ENCODE data around the gene UVRAG.
A peak's percentile ranks its signal among the peaks of the same experiment; 100 is the strongest.

UVRAG gene

DNA sequence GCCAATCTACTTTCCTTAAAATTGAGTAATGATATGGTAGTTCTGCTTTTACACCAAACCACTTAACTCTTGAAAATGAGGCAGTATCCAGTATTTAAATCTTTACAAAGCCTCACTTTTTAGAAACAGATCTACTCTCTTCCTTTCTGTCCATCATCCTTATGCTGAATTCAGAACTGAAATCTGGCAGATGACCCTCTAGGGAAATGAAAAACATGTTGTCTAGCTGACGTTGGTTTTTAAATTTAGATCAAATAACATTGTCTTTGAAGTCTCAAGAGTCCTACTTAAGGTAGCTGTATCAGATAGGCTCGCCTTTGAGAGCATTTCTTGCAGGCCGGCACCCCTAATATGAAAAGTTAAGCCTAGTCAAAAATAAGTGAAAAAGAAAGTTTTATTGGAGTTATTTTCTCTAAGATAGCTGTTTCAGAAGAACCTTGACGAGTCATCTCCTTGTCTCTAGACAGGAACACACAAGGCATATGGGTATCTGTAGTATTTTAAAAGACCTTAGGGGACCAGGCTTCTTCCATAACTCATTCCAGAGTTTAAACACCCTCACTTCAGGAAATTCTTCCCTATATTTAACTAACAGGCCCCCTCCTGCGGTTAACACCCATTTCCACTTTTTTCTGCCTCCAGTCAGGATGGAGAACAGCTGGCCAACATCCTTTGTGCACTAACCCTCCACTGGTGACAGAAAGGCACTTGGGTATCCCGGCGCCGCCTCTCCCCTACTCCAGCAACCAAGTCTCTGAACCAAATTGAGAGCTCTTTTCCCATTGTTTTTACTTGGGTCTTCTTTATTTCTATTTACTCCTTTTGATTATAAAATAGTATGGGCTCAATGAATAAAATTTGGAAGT lies 310.1 kb downstream of the UVRAG start:
- no peak for DNase-seq (ENCODE audit: low read depth, low spot score)
- no peak overlapping the region for H3K27ac ChIP-seq

DNA sequence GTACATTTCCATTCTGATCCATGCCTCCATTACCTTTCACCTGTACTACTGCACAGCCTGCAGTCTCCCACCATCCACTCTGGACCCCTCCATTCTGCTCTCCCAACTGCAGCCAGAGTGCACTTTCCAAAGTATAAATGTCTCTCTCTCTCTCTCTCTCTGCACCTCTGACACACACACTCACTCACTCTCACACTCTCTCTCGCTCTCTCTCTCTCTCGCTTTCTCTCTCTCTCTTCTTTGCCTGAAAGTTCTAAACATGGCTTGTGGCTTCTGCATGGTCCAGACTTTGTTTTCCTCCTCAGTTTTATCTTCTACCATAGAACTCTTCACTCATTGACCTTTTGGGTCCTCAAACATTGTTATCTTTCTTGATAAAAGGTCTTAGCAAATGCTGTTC lies 314.7 kb downstream of the UVRAG start:
- no peak overlapping the region for H3K27ac ChIP-seq
- no peak for DNase-seq (ENCODE audit: low read depth, low spot score)

DNA sequence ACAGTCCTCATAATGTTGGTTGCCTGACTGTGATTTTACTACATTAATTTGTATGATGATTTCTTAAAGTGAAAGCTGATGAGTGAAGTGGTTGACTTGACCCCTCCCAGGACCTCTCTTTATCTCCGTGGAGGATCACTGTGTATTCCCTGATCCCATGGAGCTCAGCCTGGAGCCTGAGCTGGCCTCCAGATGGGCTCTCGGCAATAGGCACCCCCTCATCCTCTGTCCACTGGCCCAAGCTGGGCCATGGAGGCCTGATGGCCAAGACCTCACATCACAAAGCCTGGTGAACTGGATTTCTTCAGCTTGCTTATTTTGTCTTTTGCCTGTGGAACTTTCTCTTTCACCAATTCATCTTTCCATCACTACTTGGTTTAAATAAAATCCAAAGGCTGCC lies 316.1 kb downstream of the UVRAG start:
- DNase-seq (ENCODE audit: low read depth, low spot score): no peak
- no peak overlapping the region for H3K27ac ChIP-seq

DNA sequence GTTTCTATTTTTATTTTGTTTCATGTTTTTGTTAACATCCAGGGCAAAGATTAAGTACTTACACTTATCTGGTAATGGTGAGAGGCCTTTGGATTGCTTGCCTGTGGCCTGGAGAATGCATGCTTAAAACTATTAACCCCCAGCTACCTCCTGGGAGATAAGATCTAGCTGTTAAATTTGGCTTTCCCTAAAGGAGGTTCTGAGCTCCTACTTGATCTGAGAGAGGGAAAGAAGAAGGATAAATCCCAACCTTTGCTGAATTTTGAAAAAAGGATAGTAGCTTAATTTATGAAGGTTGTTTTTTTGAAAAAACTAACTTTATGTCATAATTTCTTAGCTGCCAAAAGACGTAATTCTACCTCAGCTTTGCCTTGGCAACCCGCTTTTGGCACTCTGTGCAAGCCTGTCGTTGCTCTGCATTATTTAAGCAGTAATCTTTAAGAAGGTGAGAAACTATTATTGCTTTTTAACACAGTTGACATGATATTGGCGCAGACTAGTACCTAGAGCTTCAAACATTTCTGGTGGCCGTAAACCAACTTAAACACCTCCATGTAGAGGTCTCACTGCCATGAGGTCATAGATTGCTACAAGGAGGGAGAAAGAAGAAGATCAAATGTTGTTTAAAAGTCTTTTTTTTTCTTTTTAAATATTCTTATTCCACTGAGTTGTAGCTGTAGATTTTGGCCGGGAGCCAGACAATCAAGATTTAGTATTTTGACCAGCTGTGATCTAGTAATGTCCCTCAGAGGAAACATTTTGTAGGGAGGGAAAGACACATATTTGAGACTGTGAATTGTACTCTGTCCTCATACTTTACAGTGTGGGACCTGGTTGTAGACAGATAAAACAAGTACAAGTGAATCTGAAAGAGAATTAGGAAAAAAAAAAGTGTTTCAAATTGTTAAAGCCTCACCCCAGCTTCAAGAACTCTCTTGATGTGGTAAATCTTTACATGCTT lies 316.9 kb downstream of the UVRAG start:
- H3K27ac ChIP-seq: no peak overlapping the region
- no peak for DNase-seq (ENCODE audit: low read depth, low spot score)

DNA sequence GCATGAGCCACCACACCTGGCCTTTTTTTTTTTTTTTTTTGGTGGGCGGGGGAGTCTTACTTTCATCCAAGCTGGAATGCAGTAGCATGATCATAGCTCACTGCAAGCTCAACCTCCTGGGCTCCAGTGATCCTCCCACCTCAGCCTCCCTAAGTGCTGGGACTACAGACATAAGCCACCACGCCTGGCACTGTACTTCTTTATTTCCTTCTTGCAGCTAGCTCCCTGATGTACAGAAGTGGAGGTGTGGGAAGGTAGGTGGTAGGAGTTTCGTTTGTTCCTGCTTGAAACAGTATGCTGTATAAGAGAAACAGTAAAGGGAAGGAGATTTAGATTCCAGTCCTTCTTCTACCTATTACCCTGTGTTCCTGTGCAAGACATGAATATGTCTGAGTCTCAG lies 319.2 kb downstream of the UVRAG start:
- H3K27ac ChIP-seq: no peak overlapping the region
- DNase-seq (ENCODE audit: low read depth, low spot score): no peak

DNA sequence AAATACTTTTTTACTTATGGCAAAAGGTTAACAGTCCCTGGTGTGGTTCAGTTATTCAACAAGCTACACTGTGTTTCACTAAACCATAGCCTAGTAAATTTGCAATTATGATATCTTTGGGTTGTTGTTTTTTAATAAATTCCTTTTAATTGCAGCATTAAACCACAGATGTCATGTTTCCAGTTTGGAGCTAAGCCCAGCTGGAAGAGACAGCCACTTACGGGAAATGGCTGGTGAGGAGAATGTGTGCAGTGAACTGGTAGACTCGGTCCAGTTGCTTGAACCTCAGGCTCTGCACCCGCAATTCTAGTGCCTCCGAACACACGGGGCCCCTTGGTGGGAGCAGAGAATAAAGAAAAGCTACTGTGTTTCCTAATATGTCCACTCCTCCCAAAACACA lies 320.5 kb downstream of the UVRAG start:
- no peak for DNase-seq (ENCODE audit: low read depth, low spot score)

DNA sequence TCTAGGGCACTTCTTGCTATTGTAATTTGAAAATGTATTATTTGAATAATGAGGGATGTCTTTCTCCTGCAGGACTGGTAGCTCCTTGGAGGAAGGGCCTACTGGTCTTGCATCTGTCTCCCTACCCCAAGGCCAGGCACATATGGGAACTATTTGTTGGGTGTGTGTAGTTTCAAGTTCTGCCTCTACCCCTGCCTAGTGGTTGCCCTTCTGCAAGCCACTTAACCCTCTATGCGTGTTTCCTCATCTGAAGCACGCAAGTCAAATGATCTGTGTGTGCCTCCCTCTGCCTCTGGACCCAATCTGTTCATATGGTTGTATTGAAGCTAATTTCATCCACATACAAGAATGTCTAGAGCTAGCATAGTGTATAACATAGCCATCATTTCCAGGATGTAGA lies 324.3 kb downstream of the UVRAG start:
- no peak for DNase-seq (ENCODE audit: low read depth, low spot score)
- no peak overlapping the region for H3K27ac ChIP-seq

More for the DNA sequence above, 320.5 kb downstream of the UVRAG start:
- H3K27ac ChIP-seq: no peak overlapping the region

DNA sequence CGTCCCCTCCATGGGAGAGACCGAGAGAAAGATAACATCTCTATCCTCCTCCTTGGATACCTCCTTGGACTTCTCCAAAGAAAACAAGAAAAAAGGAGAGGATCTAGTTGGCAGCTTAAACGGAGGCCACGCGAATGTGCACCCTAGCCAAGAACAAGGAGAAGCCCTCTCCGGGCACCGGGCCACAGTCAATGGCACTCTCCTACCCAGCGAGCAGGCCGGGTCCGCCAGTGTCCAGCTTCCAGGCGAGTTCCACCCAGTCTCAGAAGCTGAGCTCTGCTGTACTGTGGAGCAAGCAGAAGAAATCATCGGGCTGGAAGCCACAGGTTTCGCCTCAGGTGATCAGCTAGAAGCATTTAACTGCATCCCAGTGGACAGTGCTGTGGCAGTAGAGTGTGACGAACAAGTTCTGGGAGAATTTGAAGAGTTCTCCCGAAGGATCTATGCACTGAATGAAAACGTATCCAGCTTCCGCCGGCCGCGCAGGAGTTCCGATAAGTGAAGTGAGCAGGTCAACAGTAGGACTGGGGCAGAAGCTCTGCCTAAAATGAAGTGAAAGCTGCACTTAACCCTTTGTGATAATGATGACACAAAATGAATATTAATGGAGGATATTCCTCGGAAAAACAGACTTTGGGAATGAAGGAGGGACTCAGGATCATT lies 326.0 kb downstream of the UVRAG start:
- no peak for DNase-seq (ENCODE audit: low read depth, low spot score)
- no peak overlapping the region for H3K27ac ChIP-seq

DNA sequence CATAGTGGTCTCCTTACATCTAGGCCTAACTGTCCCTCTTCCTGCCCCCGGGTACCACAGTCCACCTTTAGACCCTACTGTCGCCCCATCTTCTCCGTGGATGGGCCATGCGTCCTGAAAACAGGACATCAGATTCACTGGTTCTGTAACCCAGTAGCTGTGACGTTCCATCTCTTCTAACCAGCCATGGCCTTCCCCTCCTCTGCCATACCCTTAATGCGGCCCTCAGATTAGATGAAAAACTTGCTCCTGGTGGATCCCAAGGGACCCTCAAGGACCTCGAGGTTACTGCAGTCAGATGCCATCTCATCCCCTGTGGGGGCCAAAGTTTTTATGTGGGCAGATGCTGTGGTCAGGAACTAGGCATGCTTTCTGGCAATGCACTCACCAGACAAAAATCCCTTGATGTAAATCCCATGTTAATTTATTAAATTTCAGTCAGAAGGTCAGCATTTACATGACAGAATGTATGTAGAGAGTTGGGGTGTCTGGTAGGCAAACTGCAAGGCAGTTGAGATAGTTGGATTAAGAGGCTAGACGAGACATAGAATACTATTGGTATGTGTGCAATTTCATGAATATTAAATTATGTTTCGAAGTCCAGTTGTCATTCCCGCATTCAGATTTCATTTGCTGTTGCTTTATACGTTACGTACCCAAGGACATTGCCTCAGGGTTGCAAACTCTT lies 327.0 kb downstream of the UVRAG start:
- no peak overlapping the region for H3K27ac ChIP-seq
- no peak for DNase-seq (ENCODE audit: low read depth, low spot score)

DNA sequence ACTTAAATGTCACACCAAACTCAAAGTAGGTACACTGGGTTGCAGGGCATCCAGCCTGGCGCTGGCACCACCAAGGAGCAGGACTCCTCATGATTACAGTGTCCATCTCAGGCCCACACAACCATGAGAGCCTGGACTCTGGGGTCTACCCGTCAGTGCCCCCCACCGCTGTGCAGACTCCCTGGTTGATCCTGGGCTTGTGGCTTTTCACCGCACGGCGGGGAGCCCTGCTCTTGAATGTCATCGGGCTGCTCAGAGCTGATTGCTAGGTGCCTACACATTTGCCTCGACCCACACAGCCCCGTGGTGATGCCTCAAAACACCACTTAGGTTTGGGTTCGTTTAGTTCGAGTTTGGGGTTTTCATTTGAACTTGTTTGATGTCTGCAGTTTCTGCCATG lies 328.3 kb downstream of the UVRAG start:
- no peak overlapping the region for H3K27ac ChIP-seq
- DNase-seq (ENCODE audit: low read depth, low spot score): no peak

DNA sequence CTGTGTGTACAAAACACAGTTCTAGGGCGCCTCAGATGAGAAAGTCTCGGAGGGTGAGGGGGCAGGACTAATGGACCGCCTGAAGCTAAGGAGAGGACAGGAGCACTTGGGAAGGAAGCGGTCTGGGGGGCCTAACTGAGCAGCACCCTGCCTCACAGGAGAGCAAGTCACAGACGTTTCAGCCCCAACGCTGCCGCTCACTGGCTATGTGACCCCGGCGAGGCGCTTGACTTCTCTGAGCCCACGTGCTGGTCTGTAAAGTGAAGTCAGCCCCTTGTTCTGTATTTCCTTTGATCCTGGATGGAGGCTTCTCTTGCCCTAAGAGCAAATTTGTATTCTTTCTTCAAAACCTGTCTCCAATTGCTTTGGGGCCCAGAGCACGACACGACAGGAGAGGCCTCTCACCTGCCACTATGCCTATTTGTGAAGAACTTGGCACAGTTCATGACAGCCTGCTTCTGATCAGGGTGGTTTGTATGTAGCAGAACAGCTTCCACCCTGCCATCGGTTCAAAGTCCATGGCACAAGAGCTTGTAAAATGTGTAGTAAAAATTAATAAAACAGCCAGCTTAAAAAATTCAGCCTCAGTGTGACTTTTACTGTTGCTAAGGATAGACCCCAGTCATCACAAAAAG lies 332.2 kb downstream of the UVRAG start:
- no peak for DNase-seq (ENCODE audit: low read depth, low spot score)
- no peak overlapping the region for H3K27ac ChIP-seq

DNA sequence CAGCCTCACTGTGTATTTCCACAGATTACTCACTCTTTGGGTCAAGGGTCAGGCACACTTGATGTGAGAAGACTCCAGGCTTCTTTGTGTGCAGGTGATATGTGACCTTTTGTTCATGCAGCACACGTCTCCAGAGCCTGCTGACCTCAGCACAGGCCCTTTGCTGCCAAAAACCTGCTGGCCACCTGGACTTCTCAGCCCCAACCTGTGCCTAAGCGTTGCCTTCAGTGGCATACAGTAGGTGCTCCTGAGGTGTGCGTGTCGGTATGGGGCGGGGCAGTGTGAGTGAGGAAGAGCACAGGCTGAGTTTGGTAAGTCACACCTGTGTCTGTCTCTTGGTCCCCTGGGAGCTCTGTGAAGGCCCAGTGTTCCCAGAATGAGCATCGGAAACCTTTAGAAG lies 333.2 kb downstream of the UVRAG start:
- H3K27ac ChIP-seq: no peak overlapping the region
- DNase-seq (ENCODE audit: low read depth, low spot score): no peak

DNA sequence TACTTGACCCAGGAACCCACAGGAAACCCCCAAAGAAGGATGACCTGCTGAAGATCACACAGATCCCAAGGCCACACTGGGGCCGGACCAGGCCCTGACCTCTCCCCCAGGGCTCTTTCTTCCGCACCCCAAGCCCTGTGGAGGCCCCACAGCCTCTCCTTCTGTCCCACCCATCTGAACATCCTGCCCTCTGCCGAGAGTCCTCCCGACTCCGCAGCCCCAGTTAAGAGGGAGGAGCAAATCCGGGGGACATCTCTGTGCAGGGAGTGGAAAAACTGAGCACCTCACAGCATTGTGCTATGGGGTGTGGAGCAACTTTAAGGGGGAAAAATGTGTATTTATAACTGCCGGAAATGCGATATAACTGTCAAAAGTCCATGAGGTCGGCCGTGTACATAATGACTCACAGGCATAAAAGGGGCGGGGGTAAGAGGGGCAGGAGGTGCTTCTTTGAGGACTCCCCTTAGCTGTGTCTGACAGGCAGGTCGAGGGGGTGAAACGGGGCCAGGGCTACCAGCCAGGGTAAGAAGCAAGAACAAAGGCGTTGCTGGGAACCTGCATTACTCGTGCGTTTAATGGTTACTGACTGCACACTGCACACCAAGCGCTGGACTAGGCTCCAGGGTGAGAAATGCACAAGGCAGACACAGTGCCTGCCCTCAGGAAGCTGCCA lies 334.1 kb downstream of the UVRAG start:
- no peak overlapping the region for H3K27ac ChIP-seq
- DNase-seq (ENCODE audit: low read depth, low spot score): no peak

DNA sequence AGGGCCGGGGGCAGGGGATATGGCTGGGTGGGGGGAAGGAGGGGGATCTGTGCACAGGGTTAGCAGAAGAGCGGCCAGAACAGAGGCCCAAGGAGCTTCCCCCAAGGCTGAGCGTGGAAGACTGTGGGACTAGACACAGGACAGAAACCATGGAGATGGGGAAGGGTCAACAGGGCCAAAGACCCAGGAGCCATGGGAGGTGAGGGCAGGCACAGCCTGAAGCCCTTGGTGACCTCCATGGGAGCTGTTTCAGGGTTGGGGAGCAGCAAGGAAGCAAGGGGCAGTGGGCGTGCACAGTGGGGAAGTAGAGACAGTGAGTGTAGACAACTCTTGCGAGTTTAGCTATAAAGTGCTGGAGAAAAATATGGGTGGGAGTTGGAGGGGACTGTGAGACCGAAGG lies 334.7 kb downstream of the UVRAG start:
- DNase-seq (ENCODE audit: low read depth, low spot score): no peak
- no peak overlapping the region for H3K27ac ChIP-seq

DNA sequence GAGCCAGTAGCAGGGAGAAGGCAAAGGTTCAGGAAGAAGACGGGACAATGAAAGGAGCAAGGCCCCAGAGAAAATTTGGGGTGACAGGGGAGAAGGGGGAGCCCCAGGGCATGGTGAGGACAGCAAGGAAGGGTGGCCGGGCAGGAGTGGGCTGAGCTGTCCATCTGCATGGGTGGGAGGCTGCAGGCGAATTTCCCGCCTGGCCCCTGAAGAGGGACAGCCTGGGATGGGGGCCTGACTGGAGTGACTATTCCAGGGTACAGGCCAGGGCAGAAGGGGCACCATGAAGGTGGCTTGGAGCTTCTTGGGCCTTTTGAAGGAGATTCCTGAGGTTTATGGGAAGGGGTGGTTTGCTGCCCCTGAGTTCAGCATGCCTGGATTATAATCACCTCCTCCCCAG lies 335.1 kb downstream of the UVRAG start:
- DNase-seq (ENCODE audit: low read depth, low spot score): no peak
- H3K27ac ChIP-seq: no peak overlapping the region

DNA sequence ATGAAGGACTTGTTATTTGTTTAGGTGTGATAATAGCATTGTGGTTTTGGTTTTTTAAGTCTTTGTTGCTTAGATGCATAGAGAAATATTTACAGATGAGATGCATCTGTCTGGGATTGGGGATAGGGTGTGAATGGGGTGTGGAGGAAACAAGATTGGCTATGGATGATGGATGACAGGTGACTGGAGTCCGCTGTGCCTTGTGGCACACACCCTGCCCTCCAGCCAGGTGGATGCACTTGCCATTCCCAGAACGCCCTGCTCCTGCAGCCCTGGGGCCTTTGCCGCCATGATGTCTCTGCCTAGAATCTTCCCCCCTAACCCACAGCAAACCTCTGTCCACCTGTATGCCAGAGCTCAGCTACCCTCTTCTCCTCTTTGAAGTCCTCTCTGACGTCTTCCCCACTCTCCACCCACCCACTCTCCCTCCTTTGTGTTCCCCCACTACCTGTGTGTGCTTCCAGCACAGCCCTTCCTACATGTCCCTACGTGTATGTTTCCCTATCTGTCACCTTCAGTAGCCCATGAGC lies 336.6 kb downstream of the UVRAG start:
- no peak overlapping the region for H3K27ac ChIP-seq
- DNase-seq (ENCODE audit: low read depth, low spot score): no peak

DNA sequence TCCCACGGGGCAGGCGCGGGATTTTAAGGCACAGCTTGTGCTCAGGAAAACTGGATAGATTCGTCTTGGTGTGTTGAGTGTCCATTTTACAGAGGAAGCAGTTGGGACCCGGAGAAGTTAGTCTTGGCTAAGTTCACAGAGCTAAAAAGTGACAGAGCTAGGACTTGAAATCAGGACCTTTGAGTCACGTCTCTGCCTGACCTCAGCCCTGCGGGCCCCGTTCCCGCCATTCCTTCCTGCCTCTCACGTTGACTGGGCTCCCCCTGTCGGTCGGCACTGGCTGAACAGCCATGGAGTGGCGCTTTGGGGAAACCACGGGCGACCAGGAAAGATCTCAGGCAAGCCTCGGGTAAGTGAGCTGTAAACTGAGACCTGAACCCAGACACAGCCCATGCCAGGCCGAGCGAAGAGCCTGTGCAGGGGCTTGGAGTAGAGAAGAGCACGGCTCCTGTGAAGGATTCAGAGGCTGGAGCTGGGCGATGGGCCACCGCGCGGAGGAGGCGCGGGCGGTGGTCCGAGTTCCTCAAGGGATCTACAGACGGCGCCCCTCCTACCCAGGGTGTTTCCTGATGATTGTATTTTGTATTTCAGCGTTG lies 337.2 kb downstream of the UVRAG start:
- H3K27ac ChIP-seq: no peak overlapping the region
- peak; percentile 14 for DNase-seq (ENCODE audit: low read depth, low spot score)

DNA sequence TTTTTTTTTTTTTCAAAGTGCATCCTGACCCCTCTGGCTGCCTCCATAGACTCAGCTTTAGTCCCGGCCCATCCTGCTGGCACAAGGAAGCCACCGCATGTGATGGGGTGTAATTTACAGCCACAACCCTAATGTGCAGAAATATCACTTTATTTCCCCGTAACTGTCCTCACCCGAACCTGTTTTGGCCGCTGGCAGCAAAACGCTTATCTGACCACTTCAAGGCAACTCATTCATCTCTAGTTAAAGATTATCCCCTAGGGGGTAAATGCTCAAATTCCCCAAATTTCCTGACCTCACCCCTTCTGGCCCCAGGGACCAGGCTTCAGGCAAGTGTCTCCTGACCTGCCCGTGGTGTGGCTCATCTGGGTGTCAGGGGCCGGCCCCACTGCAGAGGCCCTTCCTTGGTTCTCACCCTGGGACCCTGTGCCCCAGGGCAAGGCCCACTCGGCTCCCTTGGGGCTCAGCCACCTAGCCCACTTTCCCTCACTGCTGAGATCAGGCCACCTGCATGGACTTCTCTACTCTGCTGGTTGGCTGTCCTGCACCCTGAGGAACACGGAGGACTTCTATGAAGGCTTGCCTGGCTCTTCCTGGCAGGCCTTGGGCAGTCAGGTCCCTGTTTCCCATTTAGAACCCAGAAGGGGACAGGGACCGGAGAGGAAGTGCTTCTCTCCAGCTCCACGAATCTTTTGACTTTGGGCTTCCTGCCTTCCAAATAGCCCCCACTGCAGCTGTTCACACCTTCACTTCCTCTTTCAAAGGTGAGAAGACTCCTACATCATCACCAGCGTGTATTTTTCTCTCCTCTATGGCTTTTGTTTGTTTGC lies 337.9 kb downstream of the UVRAG start:
- DNase-seq (ENCODE audit: low read depth, low spot score): no peak
- H3K27ac ChIP-seq: no peak overlapping the region

Data from epithelial cell of prostate (primary cell).